HG02970 (cell line): ENCODE data around the gene LGALS9B.
"Not testable (repeated sequence)": the region's sequence is repeated elsewhere in the genome, so short reads cannot be mapped to it uniquely, and the experiment has no call there.

Source experiments
- ATAC-seq: cut with Tn5 transposase; IDR thresholded peaks from one replicate; pipeline ENCODE4 v1.9.1; 2021; ENCODE audit warnings: mild to moderate bottlenecking, moderate library complexity, moderate number of reproducible peaks; ENCODE audit not compliant: unreplicated experiment, low FRiP score

Gene LGALS9B

DNA sequence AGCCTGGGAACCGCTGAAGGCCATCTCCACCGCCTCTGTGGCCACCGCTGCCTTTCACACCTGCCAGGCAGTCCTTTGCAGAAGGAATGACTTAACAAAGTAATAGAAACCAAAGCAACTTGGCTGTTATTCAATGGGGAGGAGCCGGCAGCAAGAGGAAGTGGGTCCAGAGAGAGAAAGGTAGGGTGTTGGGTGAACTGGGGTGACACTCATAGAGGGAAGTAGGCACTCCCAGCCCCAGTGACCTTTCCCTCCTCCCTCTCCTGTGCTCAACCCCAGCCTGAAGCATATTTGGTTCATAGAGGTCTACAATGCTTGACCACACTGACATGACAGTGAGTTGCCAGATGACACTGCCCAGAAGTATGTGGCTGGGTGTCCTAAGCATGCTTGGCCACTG lies at the start of gene LGALS9B:
TSS of gene LGALS9B (minus strand) at position 93 of the 400 bp plus-strand sequence. CDS start at position 24, 69 bp downstream.
- not testable (repeated sequence) for ATAC-seq

DNA sequence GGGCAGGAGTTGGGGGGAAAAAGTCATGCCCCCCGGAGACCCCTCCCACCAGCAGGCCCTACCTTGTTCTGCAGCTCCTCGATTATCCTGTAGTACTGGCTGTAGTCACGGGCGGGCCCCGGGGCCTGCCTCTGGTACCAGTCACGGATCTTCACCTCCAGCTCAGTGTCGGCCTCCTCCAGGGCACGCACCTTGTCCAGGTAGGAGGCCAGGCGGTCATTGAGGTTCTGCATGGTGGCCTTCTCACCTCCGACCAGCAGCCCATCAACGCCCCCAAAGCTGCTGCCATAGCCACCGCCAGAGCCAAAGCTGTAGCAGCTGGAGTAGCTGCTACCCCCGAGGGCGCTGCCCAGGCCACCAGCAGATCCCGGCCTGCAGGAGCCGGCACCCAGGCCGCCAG lies 49.6 kb upstream of the LGALS9B start:
- not testable (repeated sequence) for ATAC-seq

DNA sequence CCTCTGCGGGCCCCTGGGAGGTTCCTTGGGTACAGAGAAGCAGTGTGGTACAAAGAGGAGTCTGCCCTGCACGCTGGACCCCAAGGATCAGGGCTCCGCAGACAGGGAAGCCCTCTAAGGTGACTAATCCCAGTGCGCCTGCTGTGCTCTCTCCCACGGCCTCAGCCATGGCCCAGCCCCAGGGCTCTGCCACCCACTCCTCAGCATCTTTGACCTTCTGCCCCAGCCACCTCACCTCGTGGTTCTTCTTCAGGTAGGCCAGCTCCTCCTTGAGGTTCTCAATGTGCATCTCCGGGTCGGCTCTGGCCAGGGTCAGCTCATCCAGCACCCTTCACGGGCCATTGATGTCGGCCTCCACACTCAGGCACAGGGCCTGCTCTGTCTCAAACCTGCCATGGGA lies 47.8 kb upstream of the LGALS9B start:
- not testable (repeated sequence) for ATAC-seq

DNA sequence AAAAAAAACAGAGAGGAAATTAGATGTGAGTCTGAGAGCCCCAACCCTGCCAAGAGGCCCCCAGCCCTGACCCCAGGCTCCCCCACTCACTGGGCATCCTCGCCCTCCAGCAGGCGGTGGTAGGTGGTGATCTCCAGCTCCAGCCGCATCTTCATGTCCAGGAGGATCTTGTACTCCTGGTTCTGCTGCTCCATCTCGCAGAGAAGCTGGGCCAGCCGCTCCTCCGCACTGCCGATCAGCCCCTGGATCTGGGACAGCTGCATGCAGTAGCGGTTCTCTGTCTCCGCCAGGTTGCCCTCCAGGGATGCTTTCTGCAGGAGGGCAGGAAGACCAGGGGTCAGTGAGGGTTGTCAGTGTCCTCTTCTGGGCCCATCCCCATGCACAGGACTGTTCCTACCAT lies 46.2 kb upstream of the LGALS9B start:
- not testable (repeated sequence) for ATAC-seq

DNA sequence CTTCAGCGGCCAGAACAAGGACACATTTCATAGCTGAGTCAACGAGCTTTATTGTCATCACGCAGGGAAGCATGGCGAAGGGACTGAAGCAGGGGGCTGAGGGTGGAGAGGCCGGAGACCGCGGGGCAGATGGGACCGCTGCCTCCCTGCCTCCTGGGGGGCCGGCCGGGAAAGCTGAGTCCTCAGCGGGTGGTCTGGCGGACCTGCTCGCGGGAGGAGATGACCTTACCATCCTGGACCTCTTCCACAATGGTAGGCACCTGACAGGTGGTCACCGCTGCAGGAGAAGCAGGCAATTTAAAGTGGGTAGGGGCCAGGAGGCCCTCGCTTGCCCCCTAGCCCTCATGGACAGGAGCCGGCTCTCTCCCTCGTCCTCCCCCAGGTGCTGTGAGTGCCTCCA lies 45.0 kb upstream of the LGALS9B start:
- ATAC-seq, result not testable (repeated sequence)

DNA sequence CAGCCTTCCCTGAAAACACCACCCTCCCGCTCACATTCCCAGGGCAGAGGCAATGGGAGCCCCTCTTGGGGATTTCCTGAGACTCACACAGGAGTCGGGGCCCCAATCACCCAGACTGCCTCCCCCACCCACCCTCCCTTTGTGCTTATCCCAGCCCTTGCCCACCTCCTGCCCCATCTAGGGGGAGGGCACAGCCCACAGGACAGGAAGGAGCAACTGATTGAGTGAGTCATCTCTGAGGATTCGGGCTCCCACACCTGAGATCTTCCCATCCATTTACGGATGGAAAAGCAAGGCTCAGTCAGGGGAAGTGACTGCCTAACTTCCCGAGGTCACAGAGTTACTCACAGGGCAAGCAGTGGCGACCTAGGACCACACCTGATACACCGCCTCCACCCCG lies 44.4 kb upstream of the LGALS9B start:
- not testable (repeated sequence) for ATAC-seq

DNA sequence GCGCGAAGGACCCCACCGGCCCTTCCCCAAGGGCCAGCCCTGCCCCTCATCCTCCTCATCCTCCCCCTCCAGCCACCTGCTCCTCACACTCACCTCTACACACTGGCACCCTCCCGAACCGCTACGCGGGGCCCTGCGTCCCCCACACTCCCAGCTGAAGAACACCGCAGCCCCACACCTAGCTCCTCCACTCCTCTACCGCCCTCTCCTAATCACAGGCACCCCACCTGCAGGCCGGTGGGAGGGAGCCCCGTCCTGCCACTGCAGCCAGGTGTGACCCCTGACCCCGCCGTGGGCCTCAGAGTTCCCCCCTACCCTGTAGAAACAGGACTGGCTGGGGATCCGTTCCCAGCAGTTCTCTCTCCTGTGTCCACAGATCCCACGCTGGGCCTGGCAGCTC lies 38.0 kb upstream of the LGALS9B start:
- not testable (repeated sequence) for ATAC-seq

DNA sequence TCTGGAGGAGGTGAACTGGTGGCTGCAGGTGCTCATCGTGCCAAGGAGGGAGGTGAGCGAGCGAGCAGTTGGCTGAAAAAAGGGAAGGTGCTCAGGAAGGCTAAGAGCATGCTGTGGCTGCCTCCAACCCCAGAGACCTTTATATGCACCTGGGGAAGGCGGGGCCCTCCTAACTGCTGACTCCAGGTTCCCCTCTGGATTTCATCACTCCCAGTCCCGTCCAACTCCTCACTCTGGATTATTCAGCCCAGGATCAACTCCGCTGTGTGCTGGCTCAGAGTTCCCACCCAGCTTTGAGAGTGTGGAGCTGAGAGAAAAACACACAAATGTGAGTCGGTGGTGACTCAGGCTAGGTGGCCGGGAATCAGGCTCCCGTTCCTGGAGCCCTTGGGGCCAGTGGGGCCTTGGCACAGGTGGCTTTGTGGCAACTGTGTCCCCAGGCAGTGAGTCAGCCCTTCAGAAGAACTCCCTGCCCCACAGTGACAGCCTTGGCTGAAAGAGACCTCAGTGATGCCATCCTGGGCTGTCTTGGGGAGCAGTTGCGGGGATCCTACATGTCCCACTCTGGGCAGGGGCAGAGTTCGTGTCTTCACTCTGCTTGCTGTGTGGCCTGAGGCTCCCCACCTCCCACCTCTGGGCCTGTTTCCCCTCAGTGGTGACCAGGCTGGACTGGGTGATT lies 37.2 kb upstream of the LGALS9B start:
- ATAC-seq, result not testable (repeated sequence)

DNA sequence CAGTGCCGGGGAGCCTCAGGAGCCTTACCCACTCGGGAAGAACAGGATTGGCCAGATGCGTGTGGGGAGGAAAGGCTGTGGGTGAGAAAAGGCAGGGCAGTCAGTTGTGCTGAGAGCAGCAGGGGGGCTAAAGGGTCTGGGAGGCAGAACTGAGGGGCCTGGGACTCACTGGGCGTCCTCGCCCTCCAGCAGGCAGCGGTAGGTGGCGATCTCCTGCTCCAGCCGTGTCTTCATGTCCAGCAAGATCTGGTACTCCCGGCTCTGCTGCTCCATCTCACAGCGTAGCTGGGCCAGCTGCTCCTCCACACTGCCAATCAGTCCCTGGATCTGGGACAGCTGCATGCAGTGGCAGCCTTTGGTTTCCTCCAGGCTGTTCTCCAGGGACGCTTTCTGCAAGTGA lies 34.6 kb upstream of the LGALS9B start:
- ATAC-seq, result not testable (repeated sequence)

DNA sequence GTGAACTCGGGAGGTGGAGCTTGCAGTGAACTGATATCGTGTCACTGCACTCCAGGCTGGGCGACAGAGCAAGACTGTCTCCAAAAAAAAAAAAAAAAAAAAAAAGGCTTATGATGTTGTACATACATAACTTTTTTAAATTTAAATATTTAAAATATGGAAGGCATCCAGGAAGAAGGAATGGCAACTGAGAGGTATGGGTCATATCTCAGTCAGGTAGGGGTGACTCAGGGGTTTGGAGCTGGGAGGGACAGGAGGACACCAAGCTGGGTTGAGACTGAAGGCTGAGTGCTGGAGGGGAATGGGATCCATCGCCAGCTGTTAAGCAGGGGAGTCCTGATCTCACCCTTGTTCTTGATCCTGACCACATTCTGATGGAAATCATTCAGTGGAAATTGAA lies 33.0 kb upstream of the LGALS9B start:
- not testable (repeated sequence) for ATAC-seq

DNA sequence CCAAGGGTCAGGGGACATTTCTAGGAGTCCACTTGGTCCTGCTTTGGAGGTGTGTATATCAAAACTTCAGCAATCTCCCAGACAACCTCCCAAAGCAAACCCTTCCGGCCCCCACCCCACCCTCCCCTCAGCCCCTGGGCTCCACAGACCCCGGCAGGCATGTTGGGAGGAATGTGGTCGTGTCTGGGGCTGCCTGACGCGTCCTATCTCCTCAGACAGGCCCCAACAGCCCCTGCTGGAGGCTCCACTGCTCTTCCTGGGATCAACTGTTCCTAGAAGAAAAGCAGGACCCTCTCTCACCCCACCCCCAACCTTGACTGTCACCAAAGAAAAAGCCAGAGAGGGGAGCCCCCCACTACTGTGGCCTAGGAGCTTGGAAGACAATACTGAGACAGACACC lies 28.1 kb upstream of the LGALS9B start:
- not testable (repeated sequence) for ATAC-seq

DNA sequence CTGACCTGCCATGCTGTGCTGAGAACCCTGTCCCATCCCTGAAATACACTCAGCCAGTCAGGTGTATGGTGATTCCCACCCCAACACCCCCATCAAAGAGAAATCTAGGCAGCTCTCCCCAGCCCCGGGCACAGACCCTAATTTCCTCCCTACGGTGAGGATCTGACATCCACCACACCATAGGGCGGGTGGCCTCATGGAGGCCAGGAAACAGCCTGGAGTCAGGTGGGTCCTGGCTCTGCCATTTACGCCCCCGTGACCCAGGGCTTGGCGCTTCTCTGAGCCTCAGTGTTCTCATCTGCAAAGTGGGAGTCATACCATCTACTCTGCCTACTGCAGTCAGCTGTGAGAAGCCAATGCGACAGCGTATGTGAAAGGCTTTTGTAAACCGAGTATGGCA lies 27.4 kb upstream of the LGALS9B start:
- ATAC-seq, result not testable (repeated sequence)

DNA sequence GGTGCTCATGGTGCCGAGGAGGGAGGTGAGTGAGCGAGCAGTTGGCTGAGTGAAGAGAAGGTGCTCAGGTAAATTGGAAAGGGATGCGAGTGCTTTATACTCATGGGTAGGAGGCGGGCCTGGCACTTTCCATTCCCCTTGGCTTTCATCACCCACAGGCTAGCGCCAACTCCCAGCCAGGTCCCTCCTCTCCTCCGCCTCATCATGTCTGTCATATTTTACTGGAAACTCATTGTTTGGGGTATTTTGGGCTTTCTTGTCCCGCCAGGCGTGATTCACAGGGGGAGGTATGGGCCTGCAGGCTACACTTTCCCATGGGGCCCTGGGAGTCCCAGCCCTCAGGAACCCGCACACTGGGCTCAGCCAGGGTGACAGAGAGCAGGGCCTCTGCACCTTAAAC lies 26.8 kb upstream of the LGALS9B start:
- not testable (repeated sequence) for ATAC-seq

DNA sequence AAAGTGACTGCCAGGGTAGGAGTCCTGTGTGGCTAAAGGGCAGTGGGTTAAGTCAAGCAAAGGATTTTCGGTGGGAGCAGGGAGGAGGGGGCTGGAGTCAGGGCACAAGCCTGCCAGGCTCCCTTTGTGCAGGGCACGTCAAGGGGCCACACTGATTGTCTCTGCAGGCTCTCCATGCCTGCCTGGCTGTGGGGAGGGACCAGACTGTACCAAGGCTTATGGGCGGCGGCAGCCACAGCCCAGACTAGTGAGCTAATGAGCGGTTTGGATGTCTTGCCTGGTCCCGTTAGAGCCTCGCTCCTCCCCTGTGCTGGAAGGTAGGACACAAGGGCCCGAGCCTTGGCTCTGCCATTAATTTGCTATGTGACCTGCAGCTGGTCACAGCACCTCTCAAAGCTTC lies 25.6 kb upstream of the LGALS9B start:
- ATAC-seq, result not testable (repeated sequence)

DNA sequence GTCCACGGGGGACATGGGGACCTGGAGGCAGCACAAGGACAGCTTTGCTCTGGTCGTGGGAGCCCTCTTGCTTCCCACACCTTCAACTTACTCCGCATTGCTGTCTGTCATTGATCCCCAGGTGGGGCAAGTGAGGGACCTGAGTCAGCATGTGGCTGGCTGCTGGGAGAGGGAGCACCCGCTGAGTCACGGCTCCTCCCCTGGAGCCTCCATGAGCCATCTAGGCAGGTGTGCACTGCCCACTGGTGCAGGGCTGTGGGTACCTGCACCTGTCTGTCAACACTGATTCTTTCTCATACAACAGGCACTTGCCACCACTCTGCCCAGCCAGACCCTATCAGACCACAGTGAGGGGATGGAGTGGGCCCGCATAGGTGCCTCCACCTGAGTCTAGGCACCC lies 24.8 kb upstream of the LGALS9B start:
- not testable (repeated sequence) for ATAC-seq

DNA sequence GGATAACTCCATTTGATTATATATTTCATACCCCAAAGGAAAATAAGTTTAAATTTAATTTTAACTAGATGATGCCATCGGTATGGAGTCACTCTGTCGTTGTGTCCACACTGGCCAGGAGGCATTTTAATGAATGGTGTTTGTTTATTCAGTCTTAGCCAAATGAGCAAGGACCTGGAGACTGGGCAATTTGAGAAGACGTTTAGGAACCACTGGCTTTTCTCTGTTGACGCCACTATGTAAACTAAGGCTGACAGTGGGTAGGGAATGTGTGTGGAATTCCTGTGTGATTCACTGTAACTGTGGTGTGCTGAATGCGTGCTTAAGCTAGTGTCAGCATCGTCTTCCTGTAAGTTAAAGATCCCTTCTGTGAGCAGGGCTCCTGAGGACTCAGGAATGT lies 17.6 kb upstream of the LGALS9B start:
- not testable (repeated sequence) for ATAC-seq

DNA sequence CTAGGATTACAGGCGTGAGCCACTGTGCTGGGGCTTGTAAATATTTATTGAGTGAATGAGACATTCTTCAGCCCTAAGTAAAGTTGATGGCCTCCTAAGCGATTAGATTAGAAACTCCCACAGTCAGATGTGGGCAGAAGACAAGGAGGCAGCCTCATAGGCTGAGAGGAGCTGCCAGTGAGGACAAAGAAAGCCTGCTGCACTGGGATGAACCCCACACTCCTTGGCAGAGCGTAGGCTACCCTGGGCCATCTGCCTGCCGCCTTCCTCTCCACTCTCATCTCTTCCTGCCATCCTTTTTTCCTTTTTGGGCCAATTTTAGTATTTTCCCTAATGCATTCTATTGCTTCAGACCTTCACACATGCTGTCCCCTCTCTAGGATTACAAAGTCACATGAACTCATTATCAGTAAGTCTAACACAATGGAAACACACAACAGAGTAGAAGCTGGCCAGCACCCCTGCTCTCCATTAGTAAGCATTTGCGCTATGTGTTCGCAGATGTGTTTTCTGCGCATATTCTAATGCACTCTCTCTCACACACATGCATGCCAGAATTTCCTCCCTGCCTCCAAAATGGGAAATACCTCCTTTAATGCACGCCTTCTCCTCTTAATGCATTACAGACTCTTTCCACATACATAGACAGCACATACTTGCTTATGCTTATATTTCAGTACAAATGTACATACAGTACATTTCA lies 12.7 kb upstream of the LGALS9B start:
- ATAC-seq, result not testable (repeated sequence)

DNA sequence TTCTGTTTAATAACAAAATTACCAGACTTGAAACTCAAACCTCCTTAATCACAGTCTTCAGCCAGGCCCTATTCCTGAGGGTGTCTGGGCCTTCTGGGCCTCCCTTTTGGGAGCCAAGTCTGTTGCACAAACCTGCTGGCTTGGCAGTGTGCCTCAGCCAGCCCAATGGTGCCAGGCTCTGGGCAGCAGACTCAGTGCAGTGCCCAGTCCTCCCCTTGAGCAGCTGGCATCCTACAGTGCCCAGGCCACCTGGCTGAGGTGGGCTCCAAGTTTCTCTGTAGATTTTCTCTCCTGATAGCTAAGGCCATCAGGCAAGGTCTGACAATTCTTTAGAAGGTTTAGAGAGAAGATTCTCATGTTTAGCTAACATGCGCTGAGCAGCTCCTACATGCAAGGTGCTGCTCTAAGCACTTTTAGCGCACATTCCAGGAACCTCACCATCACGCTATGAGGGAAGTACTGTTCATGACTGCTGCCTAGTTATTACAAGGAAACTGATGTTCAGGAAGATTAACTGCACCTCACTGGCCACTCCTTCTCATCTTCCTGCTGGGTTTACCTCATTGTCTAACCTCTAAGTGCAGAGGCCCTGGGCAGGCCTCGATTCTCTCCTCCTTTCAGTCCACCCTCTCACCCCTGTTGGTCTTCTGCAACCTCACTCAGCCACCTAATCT lies 10.2 kb upstream of the LGALS9B start:
- not testable (repeated sequence) for ATAC-seq

DNA sequence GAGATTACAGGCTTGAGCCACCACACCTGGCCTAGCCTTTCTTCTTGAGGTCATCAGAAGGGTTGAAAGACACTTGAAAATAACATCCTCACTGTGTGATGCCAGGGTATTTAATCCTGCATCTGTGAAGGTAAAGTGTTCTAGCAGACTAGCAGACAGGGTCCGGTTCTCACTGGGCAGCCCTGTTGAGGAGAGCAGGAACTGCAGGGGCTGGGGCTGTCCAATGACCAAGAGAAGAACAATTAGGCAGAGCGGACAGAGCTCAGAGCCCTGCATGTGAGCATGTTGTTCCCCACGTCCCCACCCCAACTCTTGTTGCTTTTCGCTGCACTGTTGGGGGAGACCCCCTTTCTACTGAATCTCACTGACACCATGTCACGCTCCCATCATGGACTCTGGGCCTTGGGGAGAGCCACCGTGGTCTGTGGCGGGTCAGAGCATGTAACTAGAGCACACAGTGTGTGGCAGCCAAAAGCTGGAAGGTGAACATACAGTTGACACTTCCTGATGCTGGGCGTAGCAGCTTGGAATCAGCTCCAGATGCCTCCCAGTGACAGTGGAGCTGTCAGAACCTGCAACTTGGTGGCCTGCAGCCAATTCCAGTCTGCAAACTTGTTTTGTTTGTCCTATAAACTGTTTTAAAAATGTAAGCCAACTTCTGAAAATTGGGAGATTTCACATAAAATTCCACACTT lies 7.9 kb upstream of the LGALS9B start:
- ATAC-seq, result not testable (repeated sequence)

DNA sequence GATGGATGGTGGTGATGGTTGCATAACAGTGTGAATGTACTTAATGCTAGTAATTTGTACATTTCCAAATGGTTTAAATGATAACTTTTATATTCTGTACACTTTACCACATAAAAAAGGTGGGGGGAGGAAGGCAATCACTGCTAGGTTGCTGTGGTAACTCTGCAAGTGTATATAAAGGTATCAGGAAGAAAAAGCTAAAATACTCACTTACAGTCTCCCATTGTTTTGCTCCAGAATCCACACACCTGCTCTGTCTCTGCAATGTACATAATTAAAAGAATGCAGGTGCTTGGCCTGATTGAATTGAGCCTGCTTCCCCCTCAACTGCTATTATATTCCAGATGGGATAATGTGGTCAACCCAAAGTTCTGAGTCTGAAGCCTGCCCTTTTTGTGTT lies 6.7 kb upstream of the LGALS9B start:
- ATAC-seq, result not testable (repeated sequence)

DNA sequence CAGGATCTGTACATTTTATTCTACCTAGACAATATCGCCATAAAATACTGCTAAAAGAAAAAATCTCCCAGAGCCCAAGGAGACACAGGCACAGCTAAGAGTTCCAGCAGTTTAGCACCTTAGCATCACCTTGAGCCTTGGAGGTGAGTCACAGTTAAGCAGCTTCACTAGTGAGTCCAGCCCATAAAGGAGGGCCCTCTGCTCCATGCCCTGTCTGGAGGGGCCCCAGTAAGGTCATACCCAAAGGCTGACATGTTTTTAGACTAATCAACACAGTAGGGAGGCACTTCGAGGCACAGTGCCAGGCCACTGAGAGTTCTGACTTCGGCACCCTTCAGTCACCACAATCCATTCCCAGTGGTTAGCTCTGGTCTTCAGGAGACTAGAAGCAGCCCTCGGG lies 2.6 kb upstream of the LGALS9B start:
- not testable (repeated sequence) for ATAC-seq
